RPMI8226 (cell line): ENCODE measurements around the gene CARF.
"Not testable (repeated sequence)": the region's sequence is repeated elsewhere in the genome, so short reads cannot be mapped to it uniquely, and the experiment has no call there.

ENCODE experiments used
- DNase-seq: peaks from one replicate; pipeline ENCODE4 v3.0.0-alpha.2; 2015

CARF gene

GRCh38 chr2:202911512-202912341 is at the start of gene CARF, which contains the start of gene WDR12:
Gene CARF, plus strand, starts transcription at chr2:202912275. Its CDS starts 29,628 bp downstream, at chr2:202941903.
Gene WDR12, minus strand, starts transcription at chr2:202911673. Its CDS starts 197 bp downstream, at chr2:202911476.
- peak; percentile 95 for DNase-seq

GRCh38 chr2:202870431-202871299 is 41.4 kb upstream of the CARF start:
- peak; percentile 80 for DNase-seq

GRCh38 chr2:202871300-202872141 is 40.6 kb upstream of the CARF start, which contains the start of gene ICA1L:
Gene ICA1L, minus strand, starts transcription at chr2:202871766. Its CDS starts 42,757 bp downstream, at chr2:202829009.
- DNase-seq, result peak; percentile 70

DNA sequence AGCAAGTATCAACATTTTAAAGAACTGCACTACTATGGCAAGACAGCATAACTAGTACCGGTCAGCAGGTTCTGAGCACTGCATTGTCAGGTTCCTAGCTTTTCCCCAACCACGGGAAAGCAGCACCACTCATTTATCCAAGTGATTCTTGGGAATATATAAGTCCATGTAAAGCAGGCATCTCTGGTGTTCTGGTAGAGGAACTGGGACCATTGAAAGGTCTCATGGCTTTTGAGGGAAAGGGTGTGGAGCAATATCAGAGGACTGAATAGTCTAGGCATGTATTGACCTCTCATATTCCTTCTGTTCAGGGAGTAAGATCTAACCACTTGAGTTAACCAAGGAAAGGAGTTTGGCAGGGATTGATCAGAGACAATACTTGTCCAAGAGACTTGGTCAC is 34.4 kb upstream of the CARF start:
- no peak for DNase-seq

GRCh38 chr2:202881570-202881969 is 30.5 kb upstream of the CARF start:
- DNase-seq, result no peak

GRCh38 chr2:202883987-202884675 is 27.9 kb upstream of the CARF start:
- DNase-seq, result no peak

GRCh38 chr2:202885190-202885589 is 26.9 kb upstream of the CARF start:
- DNase-seq, result no peak

DNA sequence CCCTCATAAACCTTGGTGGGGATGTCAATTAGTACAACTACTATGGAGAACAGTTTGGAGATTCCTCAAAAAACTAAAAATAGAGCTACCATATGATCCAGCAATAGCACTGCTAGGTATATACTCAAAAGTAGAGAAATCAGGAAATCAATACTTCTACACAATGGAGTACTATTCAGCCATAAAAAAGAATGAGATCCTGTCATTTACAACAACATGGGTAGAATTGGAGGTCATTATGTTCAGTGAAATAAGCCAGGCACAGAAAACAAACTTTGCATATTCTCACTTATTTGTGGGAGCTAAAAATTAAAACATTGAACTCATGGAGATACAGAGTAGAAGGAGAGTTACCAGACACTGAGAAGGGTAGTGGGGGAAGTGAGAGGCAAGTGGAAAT is 6.6 kb upstream of the CARF start:
- not testable (repeated sequence) for DNase-seq

- DNase-seq, result no peak
These were observed 3.9 kb upstream of the CARF start for GRCh38 chr2:202908186-202908585.

GRCh38 chr2:202909394-202910192 is 2.5 kb upstream of the CARF start:
- no peak for DNase-seq

DNA sequence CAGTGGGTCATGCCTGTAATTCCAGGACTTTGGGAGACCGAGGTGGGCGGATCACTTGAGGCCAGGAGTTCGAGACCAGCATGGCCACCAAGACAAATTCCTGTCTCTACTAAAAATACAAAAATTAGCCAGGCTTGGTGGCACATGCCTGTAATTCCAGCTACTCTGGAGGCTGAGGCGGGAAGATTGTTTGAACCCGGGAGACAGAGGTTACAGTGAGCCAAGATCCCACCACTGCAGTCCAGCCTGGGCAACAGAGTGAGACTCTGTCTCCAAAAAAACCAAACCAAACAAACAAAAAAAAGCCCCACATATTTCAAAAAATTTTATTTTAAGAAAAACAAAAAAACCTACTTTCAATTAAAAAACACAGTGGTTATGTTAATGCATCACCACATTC is 1.8 kb upstream of the CARF start:
- not testable (repeated sequence) for DNase-seq

DNA sequence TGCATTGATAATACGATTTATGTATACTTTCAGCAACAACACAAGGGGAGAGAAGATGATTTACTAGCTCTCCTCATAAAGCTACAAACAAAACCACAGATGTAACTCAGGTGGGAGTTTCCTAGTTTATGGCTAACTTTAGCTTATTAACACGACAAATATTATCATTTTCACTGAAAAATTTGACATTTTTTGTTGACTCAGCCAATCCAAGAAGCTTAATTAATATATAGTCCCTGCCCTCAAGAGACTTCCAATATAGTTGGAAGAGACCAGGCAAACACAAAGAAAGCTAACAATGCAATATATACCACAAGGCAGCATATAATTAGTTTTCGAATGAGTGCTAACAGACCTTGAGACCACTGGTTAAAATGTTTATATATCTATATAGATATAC is 1.4 kb upstream of the CARF start:
- DNase-seq, result no peak

DNA sequence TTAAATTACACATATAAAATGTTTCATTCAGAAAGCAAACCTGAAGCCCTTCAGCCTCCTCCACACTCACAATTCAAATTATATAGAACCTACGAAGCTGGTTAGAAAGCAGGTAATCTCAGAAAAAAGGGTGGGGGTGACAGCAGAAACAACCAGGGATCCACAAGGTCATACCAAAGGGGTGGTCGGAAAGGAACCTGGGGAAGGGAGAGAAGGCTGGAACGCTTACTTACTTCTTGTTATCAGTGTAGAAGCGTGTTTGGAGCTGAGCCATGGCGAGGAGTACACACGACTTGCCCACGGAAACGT is 918 bp upstream of the CARF start:
- DNase-seq, result no peak

DNA sequence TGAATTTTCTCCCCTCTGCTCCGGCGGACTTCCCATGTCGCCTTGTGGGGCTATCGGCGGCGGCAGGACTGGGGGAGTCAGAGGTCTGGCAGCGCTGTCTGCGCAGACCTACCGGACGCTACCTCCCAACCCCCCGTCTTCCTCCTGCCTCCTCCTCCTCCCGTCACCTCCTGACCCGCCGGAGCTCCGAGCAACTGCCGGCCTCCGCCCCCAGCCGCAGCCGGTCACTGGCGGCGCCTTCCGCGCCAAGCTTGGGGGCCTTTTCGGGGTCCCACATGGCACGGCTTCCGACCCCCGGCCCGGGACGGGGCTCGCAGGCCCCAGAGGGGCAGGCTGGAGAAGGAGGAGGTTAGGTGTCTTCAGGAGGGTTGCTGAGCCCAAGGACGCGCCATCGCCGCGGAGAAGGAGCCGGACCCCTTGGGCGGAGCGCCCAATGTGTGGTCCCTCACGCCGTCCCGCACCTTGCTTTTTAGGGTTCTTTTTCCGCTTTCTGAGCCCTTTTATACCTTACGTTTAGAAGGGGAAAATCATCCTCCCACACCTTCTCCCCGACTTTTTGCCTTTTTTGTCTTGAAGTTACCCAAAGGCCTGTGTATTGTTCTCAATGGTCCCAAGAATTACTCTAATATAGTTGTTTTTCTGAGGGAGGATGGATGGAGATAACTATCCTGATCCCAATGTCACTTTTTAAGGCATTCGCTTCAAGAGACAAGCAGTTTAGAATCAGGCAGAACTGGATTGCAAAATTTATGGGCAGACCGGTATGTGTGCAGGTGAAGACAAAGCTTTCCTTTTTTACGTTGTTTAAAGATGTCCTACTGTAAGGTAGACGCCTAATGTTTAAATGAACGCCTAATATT is 497 bp downstream of the CARF start:
- DNase-seq, result not testable (repeated sequence)

DNA sequence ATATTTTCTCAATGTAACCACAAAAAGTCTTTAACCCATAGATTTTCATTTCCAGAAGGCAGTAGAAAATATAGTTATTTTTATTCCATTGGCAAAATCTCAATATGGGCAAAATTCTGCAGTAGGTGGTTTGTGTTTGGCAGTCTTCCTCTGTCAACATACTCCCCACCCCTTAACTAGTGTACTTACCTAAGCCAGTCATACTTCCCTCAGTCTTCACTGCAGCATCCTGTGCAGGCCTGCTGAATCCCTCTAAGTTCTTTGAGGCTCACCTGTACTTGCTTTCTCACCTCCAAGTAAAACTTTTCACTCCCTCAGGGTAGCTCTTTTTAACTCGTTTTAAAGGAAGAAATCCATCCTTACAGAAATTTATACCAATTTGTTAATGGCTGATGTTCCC is 6.8 kb downstream of the CARF start:
- DNase-seq, result no peak

GRCh38 chr2:202932425-202933138 is 20.5 kb downstream of the CARF start:
- DNase-seq, result no peak

GRCh38 chr2:202933139-202933510 is 21.1 kb downstream of the CARF start:
- no peak for DNase-seq

DNA sequence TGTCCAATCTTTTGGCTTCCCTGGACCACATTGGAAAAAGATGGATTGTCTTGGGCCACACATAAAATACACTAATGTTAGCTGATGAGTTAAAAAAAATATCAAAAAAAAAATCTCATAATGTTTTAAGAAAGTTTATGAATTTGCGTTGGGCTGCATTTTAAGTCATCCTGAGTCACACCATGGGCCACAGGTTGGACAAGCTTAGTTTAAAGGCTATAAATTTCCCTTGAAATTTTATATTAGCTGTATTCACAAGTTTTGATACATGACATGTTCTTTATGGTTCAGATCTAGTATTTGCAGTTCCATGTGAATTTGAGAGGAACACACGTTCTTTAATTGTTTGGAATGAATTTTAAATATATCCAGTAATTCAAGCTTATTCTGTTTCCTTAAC is 21.9 kb downstream of the CARF start:
- no peak for DNase-seq

DNA sequence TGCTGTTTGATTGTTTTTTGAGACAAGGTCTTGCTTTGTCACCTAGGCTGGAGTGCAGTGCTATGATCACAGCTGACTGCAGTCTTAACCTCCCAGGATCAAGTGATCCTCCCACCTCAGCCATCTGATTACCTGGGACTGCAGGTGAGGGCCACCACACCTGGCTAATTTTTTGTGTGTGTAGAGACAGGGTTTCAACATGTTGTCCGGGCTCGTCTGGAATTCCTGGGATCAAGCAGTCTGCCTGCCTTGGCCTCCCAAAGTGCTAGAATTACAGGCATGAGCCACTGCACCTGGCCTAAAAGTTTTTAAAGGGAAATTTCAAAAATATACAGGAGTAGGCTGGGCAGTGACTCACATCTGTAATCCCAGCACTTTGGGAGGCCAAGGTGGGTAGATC is 22.4 kb downstream of the CARF start:
- no peak for DNase-seq

GRCh38 chr2:202938960-202939359 is 26.9 kb downstream of the CARF start:
- DNase-seq, result no peak
